DND-41 (cell line): Measurements from ENCODE around the gene CSNK2A1.

ENCODE experiments used
- CTCF ChIP-seq: IDR thresholded peaks from 2 replicates; pipeline ENCODE4 v1.5.1; 2012; ENCODE audit warnings: borderline replicate concordance, low read length, moderate library complexity, mild to moderate bottlenecking; ENCODE audit not compliant: poor library complexity, severe bottlenecking; ENCODE audit errors: extremely low read depth
- EZH2 ChIP-seq: IDR thresholded peaks from 3 replicates; pipeline ENCODE4 v1.6.1; 2012; ENCODE audit warnings: borderline replicate concordance, low read depth, mild to moderate bottlenecking, moderate library complexity, low read length, inconsistent platforms; ENCODE audit not compliant: severe bottlenecking

- TF ChIP-seq CTCF (no peak), EZH2 (no peak)
These were observed 107.1 kb downstream of the CSNK2A1 start for GRCh38 chr20:436476-436875.
